Type B pancreatic cell (in vitro differentiated cells): ENCODE results near the gene NUSAP1. TPM values are rescaled to one million over a fixed set of nuclear protein-coding genes. Genes with fewer than 3 reads are reported as not detected.

Experiments
- DNase-seq: peaks from one replicate; pipeline ENCODE4 v3.0.0; 2021; ENCODE audit warnings: mixed read lengths; ENCODE audit not compliant: unreplicated experiment; ENCODE audit errors: extremely low spot score
- H3K27ac Mint-ChIP-seq: 2 replicates; pipeline ENCODE4 v1.8.0; 2021; ENCODE audit warnings: mild to moderate bottlenecking, mixed read lengths
- H3K27me3 Mint-ChIP-seq: 2 replicates; pipeline ENCODE4 v1.8.0; 2021; ENCODE audit warnings: mixed read lengths
- H3K36me3 Mint-ChIP-seq: 2 replicates; pipeline ENCODE4 v1.8.0; 2021; ENCODE audit warnings: mixed read lengths
- H3K4me1 Mint-ChIP-seq: one replicate; pipeline ENCODE4 v1.8.0; 2021; ENCODE audit warnings: mixed read lengths; ENCODE audit not compliant: unreplicated experiment
- H3K4me3 Mint-ChIP-seq: 2 replicates; pipeline ENCODE4 v1.8.0; 2021; ENCODE audit warnings: mild to moderate bottlenecking, mixed read lengths
- H3K9me3 Mint-ChIP-seq: 2 replicates; pipeline ENCODE4 v1.8.0; 2021; ENCODE audit warnings: mixed read lengths
- CTCF ChIP-seq: fragments of 200-600 bp; sonication (generic); conservative IDR thresholded peaks from 2 replicates; pipeline ENCODE4 v1.5.0; 2021; ENCODE audit warnings: antibody characterized with exemption, mild to moderate bottlenecking
- total RNA-seq: library from RNA; stranded (reverse); gene quantifications from 2 replicates; pipeline ENCODE4 v1.2.1, GENCODE V29; 2021; ENCODE audit warnings: low replicate concordance

The NUSAP1 gene
- total RNA-seq, 1 donor from 2014 or later: 113 TPM

- Mint-ChIP-seq H3K36me3 (no peaks in the 10 kb centered on the region), H3K27ac (no peak overlapping the region), H3K9me3 (no peaks in the 10 kb centered on the region), H3K4me3 (no peak overlapping the region), H3K27me3 (no peaks in the 10 kb centered on the region), H3K4me1 (peaks cover 7% of the 10 kb centered on the region)
- no peak for DNase-seq
- TF ChIP-seq CTCF: no peak
These were observed 78.3 kb downstream of the NUSAP1 start for GRCh38 chr15:41411031-41411430.

GRCh38 chr15:41411441-41411840 lies 78.8 kb downstream of the NUSAP1 start:
- H3K27me3 Mint-ChIP-seq: no peaks in the 10 kb centered on the region
- no peak overlapping the region for H3K4me3 Mint-ChIP-seq
- no peaks in the 10 kb centered on the region for H3K36me3 Mint-ChIP-seq
- no peak for TF ChIP-seq CTCF
- peaks cover 11% of the 10 kb centered on the region for H3K4me1 Mint-ChIP-seq
- DNase-seq: no peak
- H3K9me3 Mint-ChIP-seq: no peaks in the 10 kb centered on the region
- H3K27ac Mint-ChIP-seq: no peak overlapping the region

GRCh38 chr15:41416128-41416741 lies 83.6 kb downstream of the NUSAP1 start:
- no peak for DNase-seq
- Mint-ChIP-seq H3K27ac (peak overlapping the region; percentile 98), H3K36me3 (no peaks in the 10 kb centered on the region), H3K27me3 (no peaks in the 10 kb centered on the region), H3K4me1 (peaks cover 38% of the 10 kb centered on the region), H3K9me3 (no peaks in the 10 kb centered on the region), H3K4me3 (peak overlapping the region; percentile 95)
- no peak for TF ChIP-seq CTCF

- Mint-ChIP-seq H3K4me3 (peak within 1 kb of the TSS; percentile 95), H3K27ac (peak within 1 kb of the TSS; percentile 98), H3K4me1 (peaks cover 38% of the 10 kb centered on the region), H3K9me3 (no peaks in the 10 kb centered on the region), H3K27me3 (no peaks in the 10 kb centered on the region), H3K36me3 (no peaks in the 10 kb centered on the region)
- peak; percentile 99 for DNase-seq
- TF ChIP-seq CTCF: no peak
These were observed 84.2 kb downstream of the NUSAP1 start, which contains the start of gene RTF1 for GRCh38 chr15:41416742-41417417. Gene RTF1, plus strand, starts transcription at chr15:41417095. Its CDS starts 21 bp downstream, at chr15:41417116.

DNA sequence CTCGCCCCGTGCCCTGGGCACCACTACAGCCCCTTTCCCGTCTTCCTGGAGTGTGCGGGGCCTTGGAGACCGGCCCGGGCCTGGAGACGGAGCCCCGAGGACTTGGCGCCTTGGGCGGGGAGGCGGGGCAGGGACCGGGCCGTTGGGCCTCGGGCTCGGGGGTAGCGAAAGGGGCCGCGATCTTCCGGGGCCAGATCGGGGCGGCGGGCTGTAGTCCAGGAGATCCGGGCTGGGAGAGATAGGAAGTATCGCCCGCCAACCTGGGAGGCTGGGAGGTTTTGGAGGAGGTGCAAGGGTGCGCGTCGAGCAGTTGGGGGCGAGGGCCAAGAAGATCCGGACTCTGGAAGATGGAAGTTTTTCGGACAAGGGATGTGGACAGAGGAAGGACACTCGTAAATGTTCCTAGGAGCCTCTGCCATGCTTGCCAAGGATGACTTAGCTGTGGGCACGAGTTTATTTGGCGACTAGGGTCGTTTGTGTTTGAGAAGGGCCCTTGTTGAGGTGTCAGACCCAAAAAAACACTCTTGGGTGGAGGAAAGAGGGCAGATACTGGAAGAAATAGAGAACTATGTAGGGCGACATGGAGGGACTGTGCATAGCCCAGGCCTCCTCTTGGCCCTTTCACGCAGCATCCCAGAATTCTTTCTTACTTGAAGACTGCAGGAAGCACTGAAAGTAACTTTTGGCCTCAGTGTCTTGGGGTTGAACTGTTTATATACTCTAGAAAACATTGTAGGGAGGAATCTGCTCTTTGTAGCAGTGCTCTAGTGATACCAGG lies 84.9 kb downstream of the NUSAP1 start:
- peaks cover 38% of the 10 kb centered on the region for H3K4me1 Mint-ChIP-seq
- DNase-seq: no peak
- H3K36me3 Mint-ChIP-seq: no peaks in the 10 kb centered on the region
- no peaks in the 10 kb centered on the region for H3K27me3 Mint-ChIP-seq
- peak overlapping the region; percentile 92 for H3K27ac Mint-ChIP-seq
- H3K4me3 Mint-ChIP-seq: peak overlapping the region; percentile 95
- H3K9me3 Mint-ChIP-seq: no peaks in the 10 kb centered on the region
- TF ChIP-seq CTCF: no peak
